OCI-M2 (cell line): ENCODE measurements around the gene MLANA.

ENCODE experiments used
- DNase-seq: peaks from one replicate; lab custom pipeline; 2025; ENCODE audit not compliant: unreplicated experiment; lab: John Stamatoyannopoulos, UW

Gene MLANA

GRCh38 chr9:5953743-5954707 lies 63.3 kb downstream of the MLANA start:
- no peak for DNase-seq

- no peak for DNase-seq
Observed at GRCh38 chr9:5957166-5957565, 66.5 kb downstream of the MLANA start.

GRCh38 chr9:5958273-5958672 lies 67.6 kb downstream of the MLANA start:
- DNase-seq = no peak
